Left lung (tissue), 10 donors: ENCODE data around the gene OR5K2. TPM values are rescaled to one million over a fixed set of nuclear protein-coding genes. Genes with fewer than 3 reads are reported as not detected.

Source experiments
- ATAC-seq: fragments of 200-7000 bp; cut with Tn5 transposase; one replicate; pipeline ENCODE4 v1.9.1; 2020; ENCODE audit warnings: moderate library complexity
- DNase-seq, 4 donors: peaks; one replicate each; pipeline ENCODE4 v3.0.0-alpha.2; 2013 to 2020
- H3K27ac ChIP-seq, 2 donors: fragments of 200-600 bp; sonication (generic) in 1 of 2; one replicate each; pipeline versions ENCODE4 v1.5.0 to v1.8.0; 2020 to 2021
- H3K27me3 ChIP-seq, 2 donors: fragments of 200-600 bp; sonication (generic) in 1 of 2; one replicate each; pipeline versions ENCODE4 v1.5.0 to v1.8.0; 2020 to 2021
- H3K36me3 ChIP-seq, 2 donors: fragments of 200-600 bp; sonication (generic) in 1 of 2; one replicate each; pipeline versions ENCODE4 v1.5.0 to v1.8.0; 2020 to 2021
- H3K4me1 ChIP-seq, 2 donors: fragments of 200-600 bp; one replicate each; pipeline ENCODE4 v1.8.0; 2021
- H3K4me3 ChIP-seq, 2 donors: fragments of 200-600 bp; sonication (generic) in 1 of 2; one replicate each; pipeline versions ENCODE4 v1.5.0 to v1.8.0; 2020 to 2021; ENCODE audit warnings: mild to moderate bottlenecking in 1 of 2
- H3K9me3 ChIP-seq, 2 donors: fragments of 200-600 bp; sonication (generic) in 1 of 2; one replicate each; pipeline versions ENCODE4 v1.5.0 to v1.8.0; 2020 to 2021
- CTCF ChIP-seq, 2 donors: fragments of 200-600 bp; sonication (generic) in 1 of 2; IDR thresholded peaks; one replicate each; pipeline versions ENCODE4 v1.5.0 to v1.8.0; 2021; ENCODE audit warnings: antibody characterized with exemption in 2 of 2
- intact Hi-C, 2 donors: fragments of 100-400 bp; cut with DNase I; formaldehyde crosslinking; loops; one replicate each; pipeline versions ENCODE4 v1.11.2 to v1.14.2; 2022
- polyA plus RNA-seq, 6 donors: library from polyadenylated mRNA; unstranded; fragments of 120-200 nt; gene quantifications; one replicate each; pipeline ENCODE4 v1.2.1, GENCODE V29; 2013; ENCODE audit not compliant: insufficient read length in 6 of 6
- total RNA-seq, 2 donors: library from RNA; stranded (reverse); fragmentation: NEBNext Ultra II Directional; extraction: Animal tissue kit (Norgen Biotek cat#: 25700); gene quantifications; one replicate each; pipeline ENCODE4 v1.2.1, GENCODE V29; 2021
- donor health status: DM: no; HTN: yes; CAD: no.
- donor health status: DM: no; HTN: no; CAD: no.

OR5K2 gene
- total and polyA plus RNA-seq, 8 donors: 0.17 to 0.97 (median 0.46) TPM; not detected in 2

- Histone ChIP-seq H3K27me3 (no peaks in the 10 kb centered on the region), H3K27ac (no peak overlapping the region), H3K36me3 (no peaks in the 10 kb centered on the region), H3K9me3 (no peaks in the 10 kb centered on the region), H3K4me3 (no peak overlapping the region), H3K4me1 (no peaks in the 10 kb centered on the region)
- no peak for TF ChIP-seq CTCF (IDR thresholded peaks at IDR 0.05)
- DNase-seq: no peak
- no peak for ATAC-seq
- intact Hi-C loops: no loop called here
Measured at GRCh38 chr3:98541695-98542094, 44.2 kb downstream of the OR5K2 start.

GRCh38 chr3:98542623-98543022, 45.1 kb downstream of the OR5K2 start:
- TF ChIP-seq CTCF (IDR thresholded peaks at IDR 0.05): no peak
- H3K4me3 ChIP-seq: no peak overlapping the region
- ATAC-seq (no peak), DNase-seq (no peak)
- no peaks in the 10 kb centered on the region for H3K4me1 ChIP-seq
- no peaks in the 10 kb centered on the region for H3K9me3 ChIP-seq
- H3K36me3 ChIP-seq: no peaks in the 10 kb centered on the region
- H3K27ac ChIP-seq: no peak overlapping the region
- intact Hi-C loops: no loop called here
- no peaks in the 10 kb centered on the region for H3K27me3 ChIP-seq

- Histone ChIP-seq H3K36me3 (no peaks in the 10 kb centered on the region), H3K27me3 (no peaks in the 10 kb centered on the region), H3K4me1 (no peaks in the 10 kb centered on the region), H3K27ac (no peak overlapping the region), H3K9me3 (no peaks in the 10 kb centered on the region), H3K4me3 (no peak overlapping the region)
- intact Hi-C loops: no loop called here
- ATAC-seq: no peak
- DNase-seq: no peak
- TF ChIP-seq CTCF (IDR thresholded peaks at IDR 0.05): no peak
Measured at GRCh38 chr3:98545940-98546339, 48.5 kb downstream of the OR5K2 start.

Other genes starting within 250 kb of the OR5K2 start
- not detected for gene OR5H6, start 233.4 kb upstream of the OR5K2 start, total RNA-seq
- gene OR5H6, start 233.4 kb upstream of the OR5K2 start, polyA plus RNA-seq: not detected
- not detected for gene OR5H2, start 215.2 kb upstream of the OR5K2 start, total RNA-seq
- gene OR5H2, start 215.2 kb upstream of the OR5K2 start, polyA plus RNA-seq: not detected
- gene OR5K4, start 143.8 kb upstream of the OR5K2 start, total RNA-seq: not detected
- not detected for gene OR5K4, start 143.8 kb upstream of the OR5K2 start, polyA plus RNA-seq
- not detected for gene OR5K3, start 107.0 kb upstream of the OR5K2 start, total RNA-seq
- gene OR5K3, start 107.0 kb upstream of the OR5K2 start, polyA plus RNA-seq: not detected
- not detected for gene OR5K1, start 34.5 kb upstream of the OR5K2 start, total RNA-seq
- under 1 TPM in 1 of 6 donors, not detected in 5; 0.12 TPM for gene OR5K1, start 34.5 kb upstream of the OR5K2 start, polyA plus RNA-seq
- gene CLDND1, start 25.2 kb downstream of the OR5K2 start, total RNA-seq: 10 to 100 TPM; 74.8 to 83.7 TPM
- 100 to 1,000 TPM; 124 to 187 (median 139) TPM for gene CLDND1, start 25.2 kb downstream of the OR5K2 start, polyA plus RNA-seq
- gene GPR15, start 34.3 kb downstream of the OR5K2 start, total RNA-seq: under 1 TPM in 1 of 2 donors, not detected in 1; 0.58 TPM
- gene GPR15, start 34.3 kb downstream of the OR5K2 start, polyA plus RNA-seq: not detected
- 10 to 100 TPM; 15.0 to 21.3 TPM for gene CPOX, start 95.9 kb downstream of the OR5K2 start, total RNA-seq
- 10 to 100 TPM; 24.3 to 33.6 (median 29.9) TPM for gene CPOX, start 95.9 kb downstream of the OR5K2 start, polyA plus RNA-seq